ENCODE data around the gene RBM4B.

DNA sequence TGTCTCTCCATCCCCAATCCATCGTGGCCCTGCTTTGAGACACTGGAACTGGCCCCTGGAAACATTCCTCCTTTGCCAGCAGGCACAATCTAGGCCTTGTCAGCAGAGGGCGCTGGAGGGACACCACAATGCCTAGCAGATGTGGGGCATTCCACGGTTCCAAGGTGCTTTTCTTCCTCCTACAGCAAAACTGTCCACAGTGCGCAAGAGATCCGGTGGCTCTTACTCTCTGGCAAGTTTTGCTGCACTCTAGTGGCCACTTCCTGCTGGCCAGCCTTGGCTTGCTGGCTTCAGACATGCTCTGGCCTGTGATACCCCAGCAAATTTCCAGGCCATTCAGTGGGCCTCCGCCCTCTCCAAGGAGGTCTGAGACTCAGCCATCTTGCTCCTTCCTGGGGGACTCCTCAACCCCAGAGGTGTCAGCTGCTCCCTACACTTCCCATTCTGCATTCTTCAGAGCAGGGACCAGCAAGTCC lies 17.1 kb upstream of the RBM4B start:
- TF ChIP-seq ZNF274 (IDR thresholded peaks at IDR 0.05; ENCODE audit: low read depth, low read length) (no peak), SUZ12 (IDR thresholded peaks at IDR 0.05; ENCODE audit: extremely low read depth, insufficient read depth, insufficient read length) (no peak)
